Measurements from ENCODE around the gene TPK1. TPM values are rescaled to one million over a fixed set of nuclear protein-coding genes. Genes with fewer than 3 reads are reported as not detected.

The TPK1 gene
- total RNA-seq, 1 experiment from 2014 or later = 3.1 TPM

DNA sequence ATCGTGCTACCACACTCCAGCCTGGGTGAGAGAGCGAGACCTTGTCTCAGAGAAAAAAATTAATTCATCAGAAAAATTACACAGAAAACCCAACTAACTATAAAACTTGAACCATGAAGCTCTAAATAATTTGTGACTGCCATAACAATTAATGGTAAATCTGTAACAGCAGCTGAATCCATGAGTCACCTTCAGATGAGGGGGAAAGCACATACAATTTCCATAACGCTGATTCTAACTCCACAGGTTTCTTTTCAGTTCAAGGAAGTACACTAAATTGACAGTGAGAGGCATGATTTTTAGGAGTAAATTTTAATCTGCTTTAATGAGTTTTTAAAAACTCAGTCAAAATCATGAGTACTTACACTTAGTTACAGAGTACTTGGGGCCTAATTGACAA, 312.2 kb downstream of the TPK1 start:
- H3K14ac ChIP-seq (ENCODE audit: insufficient read depth, low read length) = no peak overlapping the region
- H3K27me3 ChIP-seq (ENCODE audit: insufficient read depth, low read length) = no peaks in the 10 kb centered on the region
- no peak overlapping the region for H3K4me2 ChIP-seq (ENCODE audit: insufficient read depth, insufficient read length, low read length)
- Mint-ChIP-seq H3K36me3 (ENCODE audit: insufficient read depth in 1 of 3, low read depth in 3 of 3) (no peaks in the 10 kb centered on the region), H3K27me3 (ENCODE audit: low read depth) (no peaks in the 10 kb centered on the region), H3K27ac (no peak overlapping the region), H3K9me3 (no peaks in the 10 kb centered on the region), H3K4me3 (no peak overlapping the region), H3K4me1 (peaks cover 11 to 22% of the 10 kb centered on the region in 2 experiments)
- no peak overlapping the region for H3T11ph ChIP-seq (ENCODE audit: low read length)
- H2BK12ac ChIP-seq (ENCODE audit: insufficient read length, low read depth, low read length) = no peak overlapping the region
- no peak overlapping the region for H2AK5ac ChIP-seq (ENCODE audit: insufficient read length, low read length)
- H2BK5ac ChIP-seq (ENCODE audit: insufficient read length, low read length) = no peak overlapping the region
- H3K9ac ChIP-seq (ENCODE audit: extremely low read depth, insufficient read length, low read length) = no peak overlapping the region
- H3K79me1 ChIP-seq (ENCODE audit: insufficient read depth, low read depth, low read length, poor library complexity, severe bottlenecking) = no peaks in the 10 kb centered on the region
- H3K27ac ChIP-seq (ENCODE audit: insufficient read length, low read depth, low read length) = no peak overlapping the region
- H3K79me2 ChIP-seq (ENCODE audit: insufficient read depth, low read length) = no peaks in the 10 kb centered on the region
- H3K18ac ChIP-seq (ENCODE audit: insufficient read length, low read depth, low read length) = no peak overlapping the region
- H2BK15ac ChIP-seq (ENCODE audit: low read depth, low read length) = no peak overlapping the region
- H3K9me3 ChIP-seq (ENCODE audit: control insufficient read depth, low read depth, low read length) = no peaks in the 10 kb centered on the region
- H4K8ac ChIP-seq (replicated peaks; ENCODE audit: insufficient read length, low read depth, low read length) = no peak overlapping the region
- H3K23me2 ChIP-seq (ENCODE audit: insufficient read length, low read depth, low read length, poor library complexity, severe bottlenecking) = no peaks in the 10 kb centered on the region
- H3K4me1 ChIP-seq (ENCODE audit: insufficient read depth, low read length) = peaks cover 2% of the 10 kb centered on the region; the same call in 1 of the 2 replicates
- no peak overlapping the region for H3K4ac ChIP-seq (ENCODE audit: low read depth, low read length)
- no peak for DNase-seq
- H2AFZ ChIP-seq (ENCODE audit: low read length) = no peak overlapping the region
- H4K20me1 ChIP-seq (ENCODE audit: control insufficient read depth, insufficient read depth, insufficient read length) = no peaks in the 10 kb centered on the region
- no peak overlapping the region for H3K56ac ChIP-seq (ENCODE audit: insufficient read length, low read depth, low read length)
- H4K5ac ChIP-seq (ENCODE audit: insufficient read length, low read depth, low read length) = no peak overlapping the region
- no peak overlapping the region for H2BK120ac ChIP-seq (ENCODE audit: low read depth, low read length, poor library complexity, severe bottlenecking)
- H2BK20ac ChIP-seq (ENCODE audit: low read depth, low read length, poor library complexity, severe bottlenecking) = no peak overlapping the region
- no peak overlapping the region for H4K91ac ChIP-seq (ENCODE audit: insufficient read length, low read depth, low read length)
- WGBS (ENCODE audit: extremely low coverage, insufficient read length, low lambda C conversion rate) = no CpG with 5 or more reads among the region's 3 CpGs
- H3K23ac ChIP-seq (ENCODE audit: insufficient read length, low read depth, low read length) = no peak overlapping the region
- TF ChIP-seq, protein P1, sequence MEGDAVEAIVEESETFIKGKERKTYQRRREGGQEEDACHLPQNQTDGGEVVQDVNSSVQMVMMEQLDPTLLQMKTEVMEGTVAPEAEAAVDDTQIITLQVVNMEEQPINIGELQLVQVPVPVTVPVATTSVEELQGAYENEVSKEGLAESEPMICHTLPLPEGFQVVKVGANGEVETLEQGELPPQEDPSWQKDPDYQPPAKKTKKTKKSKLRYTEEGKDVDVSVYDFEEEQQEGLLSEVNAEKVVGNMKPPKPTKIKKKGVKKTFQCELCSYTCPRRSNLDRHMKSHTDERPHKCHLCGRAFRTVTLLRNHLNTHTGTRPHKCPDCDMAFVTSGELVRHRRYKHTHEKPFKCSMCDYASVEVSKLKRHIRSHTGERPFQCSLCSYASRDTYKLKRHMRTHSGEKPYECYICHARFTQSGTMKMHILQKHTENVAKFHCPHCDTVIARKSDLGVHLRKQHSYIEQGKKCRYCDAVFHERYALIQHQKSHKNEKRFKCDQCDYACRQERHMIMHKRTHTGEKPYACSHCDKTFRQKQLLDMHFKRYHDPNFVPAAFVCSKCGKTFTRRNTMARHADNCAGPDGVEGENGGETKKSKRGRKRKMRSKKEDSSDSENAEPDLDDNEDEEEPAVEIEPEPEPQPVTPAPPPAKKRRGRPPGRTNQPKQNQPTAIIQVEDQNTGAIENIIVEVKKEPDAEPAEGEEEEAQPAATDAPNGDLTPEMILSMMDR (conservative IDR thresholded peaks at IDR 0.05) = no peak

Data from H9 (cell line).